GM21737 (cell line): Measurements from ENCODE around the gene PRDM15.
A peak's percentile ranks its signal among the peaks of the same experiment; 100 is the strongest.

ENCODE experiments used
- ATAC-seq: cut with Tn5 transposase; IDR thresholded peaks from one replicate; pipeline ENCODE4 v1.9.1; 2021; ENCODE audit warnings: mild to moderate bottlenecking, moderate library complexity; ENCODE audit not compliant: unreplicated experiment

PRDM15 gene

DNA sequence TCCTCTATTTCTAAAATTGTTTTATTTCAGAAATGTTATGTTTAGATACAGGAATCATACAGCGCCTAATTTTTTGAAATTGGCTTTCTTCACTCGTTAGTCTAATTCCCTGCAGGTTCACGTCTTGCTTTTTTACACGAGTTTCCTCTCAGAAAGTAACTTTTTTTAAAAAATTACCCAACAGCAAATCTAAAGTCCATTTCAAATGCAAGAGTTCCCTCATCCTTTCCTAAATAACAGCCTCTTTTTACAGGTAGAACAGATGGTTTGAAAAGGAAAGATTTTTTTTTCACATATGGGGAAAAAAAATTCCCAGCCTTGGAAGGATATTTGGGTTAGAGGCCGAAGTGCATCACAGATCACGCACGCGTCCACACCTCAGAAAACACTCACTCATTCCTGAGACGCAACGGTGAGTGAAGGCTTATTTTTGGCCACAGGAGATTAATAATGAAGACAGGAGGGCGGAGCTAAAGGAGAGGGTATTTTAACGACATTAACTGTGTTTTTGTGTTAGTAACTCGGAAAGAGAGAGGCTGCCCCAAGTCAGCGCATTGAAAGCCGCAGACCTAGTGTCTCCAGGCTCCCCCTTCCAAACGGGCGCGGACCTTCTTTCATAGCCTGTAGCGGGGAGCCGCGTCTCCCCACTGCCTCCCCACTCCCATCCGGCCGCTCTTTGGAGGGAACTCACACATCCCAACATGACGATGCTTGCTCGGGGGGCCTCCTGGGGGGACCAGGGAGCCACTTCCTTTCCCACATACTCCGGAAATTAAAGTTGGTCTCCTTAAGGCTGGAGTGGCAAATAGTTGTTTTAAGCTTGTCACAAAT, 111.3 kb downstream of the PRDM15 start:
- no peak for ATAC-seq

DNA sequence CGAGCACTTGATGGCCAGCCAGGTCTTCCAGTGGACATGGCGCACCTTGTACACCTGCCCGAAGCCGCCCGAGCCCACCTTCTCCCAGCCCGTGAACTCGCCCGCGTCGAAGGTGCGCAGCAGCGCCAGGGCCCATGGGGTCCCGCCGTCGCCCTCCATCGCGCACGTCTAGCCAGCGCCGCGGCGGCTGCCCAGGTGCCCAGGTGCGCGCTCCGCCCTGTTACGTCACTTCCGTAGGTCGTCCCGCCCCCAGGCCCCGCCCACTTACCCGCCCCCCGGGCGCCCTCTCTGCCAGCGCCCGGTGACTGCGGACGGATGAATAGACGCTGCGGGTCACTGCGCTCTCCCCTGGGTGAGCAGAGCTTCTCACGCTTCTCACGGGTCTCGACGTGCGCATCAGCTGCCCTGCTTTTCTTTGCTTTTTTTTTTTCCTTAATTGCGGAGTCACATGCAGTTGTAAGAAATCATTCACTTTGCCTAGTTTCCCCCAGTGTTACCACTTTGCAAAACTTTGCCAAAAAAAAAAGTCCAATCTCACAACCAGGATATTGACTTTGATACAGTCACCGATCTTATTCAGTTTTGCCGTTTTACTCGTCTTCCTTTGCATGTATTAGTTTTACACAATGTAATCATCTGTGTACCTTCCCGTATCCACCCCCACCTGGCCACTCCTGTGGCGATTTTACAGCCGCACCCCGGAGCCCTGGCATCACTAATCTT, 112.1 kb downstream of the PRDM15 start, which contains the start of gene RIPK4:
Gene RIPK4, minus strand, starts transcription at position 170 of the 723 bp plus-strand sequence. Its CDS starts 11 bp downstream, at position 159.
- ATAC-seq: peak; percentile 46

DNA sequence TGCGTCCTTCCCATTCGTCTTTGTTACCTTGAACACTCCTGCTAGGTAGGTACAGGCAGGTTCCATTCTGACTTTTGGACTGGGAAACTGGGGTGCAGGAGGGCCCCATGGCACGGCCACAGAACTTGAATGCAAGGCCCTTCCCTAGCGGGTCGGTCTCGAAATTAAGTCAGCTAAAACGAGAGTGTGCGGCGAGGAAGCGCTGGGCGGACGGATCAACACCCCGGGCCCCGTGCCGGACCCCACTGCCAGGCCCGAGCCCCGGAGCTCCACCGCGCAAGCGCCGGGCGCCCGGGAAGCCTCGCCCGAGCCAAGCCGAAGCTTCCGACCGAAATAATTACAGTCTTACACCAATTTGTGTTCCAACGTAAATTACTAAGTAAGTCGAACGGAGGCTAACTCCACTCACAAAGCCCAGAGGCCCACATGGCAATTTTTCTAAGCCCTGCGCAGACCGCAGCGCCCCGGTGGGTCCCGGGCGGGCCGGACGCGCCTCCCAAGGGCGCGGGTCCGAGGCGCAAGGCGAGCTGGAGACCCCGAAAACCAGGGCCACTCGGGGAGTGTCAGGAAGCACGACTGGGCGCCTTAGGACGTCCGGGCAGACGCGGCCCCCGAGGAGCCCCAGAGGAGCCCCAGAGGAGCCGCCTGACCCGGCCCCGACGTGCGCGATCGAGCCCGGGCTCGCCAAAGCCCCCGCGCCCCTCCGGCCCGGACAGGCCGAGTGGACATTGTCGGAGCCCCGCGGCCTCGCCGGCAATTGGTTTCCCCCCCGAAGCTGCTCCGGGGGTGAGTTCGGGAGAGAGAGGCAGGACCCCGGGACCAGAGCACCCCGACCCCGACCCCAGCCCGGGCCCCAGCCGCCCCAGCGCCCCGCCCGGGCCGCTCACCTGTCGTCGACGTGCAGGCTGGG, 112.9 kb downstream of the PRDM15 start:
- ATAC-seq: no peak

DNA sequence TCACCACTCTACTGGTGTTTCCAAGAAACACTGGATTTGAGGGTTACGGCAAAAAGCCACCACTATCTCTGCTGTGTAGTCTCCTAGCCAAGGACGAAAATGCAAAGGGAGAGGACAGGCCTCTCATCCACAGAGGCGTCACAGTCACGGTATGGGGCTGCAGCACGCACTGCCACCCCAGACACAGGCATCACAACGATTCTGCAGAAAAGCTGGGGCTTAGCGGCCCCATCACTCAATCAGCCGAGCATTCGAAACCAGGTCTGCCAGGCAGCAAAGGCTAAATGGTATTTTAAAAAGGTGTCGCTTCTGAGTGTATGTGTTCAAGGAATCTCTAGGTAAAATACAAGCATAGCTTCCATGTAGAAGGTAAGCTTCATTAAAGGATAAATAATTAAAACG, 113.7 kb downstream of the PRDM15 start:
- ATAC-seq: no peak

DNA sequence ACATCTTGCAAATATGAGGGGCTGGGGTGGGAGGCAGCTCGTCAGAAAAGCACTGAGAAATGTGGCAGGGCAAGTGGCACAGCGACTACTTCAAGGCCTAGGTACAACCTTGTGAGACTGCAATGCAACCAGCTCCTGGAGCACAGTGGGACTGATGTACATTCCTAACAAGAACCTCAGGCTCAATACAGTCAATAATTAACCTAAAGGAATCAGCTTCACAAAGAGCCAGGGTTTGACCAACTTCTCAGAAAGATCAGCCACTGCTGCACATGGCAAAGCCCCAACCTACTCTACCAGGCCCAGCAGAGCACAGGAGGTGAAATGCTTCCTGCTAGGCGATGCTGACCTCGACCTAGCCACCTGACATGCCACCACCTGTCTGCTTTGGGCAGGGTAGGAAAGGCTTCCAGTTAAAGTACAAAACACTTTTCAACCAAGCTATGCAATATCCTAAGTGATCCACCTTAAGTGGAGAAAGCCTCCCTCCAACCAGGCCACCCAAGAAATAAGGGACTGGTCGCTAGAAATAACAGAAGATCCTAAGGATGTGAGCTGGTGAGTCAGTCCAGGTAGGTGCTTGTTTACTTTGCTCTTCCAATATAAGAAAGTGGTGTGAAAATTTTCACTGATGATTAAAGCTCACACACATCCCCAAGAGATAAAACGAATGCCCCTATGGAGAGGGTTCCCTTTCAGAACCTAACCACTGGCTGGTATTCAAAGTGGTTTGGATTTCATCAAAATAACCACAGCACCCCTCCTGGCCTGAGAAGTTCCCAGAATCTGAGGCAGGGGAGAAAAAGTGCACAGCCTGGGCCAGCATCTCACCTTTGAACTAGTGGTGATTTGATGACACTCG, 114.4 kb downstream of the PRDM15 start:
- ATAC-seq: no peak

DNA sequence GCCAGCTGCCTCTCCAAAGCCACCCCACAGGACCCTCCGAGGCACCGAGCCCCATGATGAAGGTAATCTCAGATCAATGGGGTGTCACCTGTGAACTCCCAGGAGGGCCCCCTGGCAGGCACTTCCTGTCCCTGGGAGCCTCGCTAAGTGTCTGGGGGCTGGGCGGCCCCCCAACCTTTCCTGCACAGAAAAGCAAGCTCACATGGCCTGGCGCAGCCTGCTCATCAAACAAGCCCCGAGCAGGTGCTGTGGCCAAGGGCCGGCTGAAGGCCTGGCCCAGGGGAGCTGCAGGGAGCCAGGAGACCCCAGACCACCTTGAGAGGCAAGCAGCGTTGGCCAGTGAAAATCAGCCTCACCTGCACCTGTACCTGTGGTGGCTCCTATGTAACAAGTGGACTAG, 115.1 kb downstream of the PRDM15 start:
- ATAC-seq: no peak

DNA sequence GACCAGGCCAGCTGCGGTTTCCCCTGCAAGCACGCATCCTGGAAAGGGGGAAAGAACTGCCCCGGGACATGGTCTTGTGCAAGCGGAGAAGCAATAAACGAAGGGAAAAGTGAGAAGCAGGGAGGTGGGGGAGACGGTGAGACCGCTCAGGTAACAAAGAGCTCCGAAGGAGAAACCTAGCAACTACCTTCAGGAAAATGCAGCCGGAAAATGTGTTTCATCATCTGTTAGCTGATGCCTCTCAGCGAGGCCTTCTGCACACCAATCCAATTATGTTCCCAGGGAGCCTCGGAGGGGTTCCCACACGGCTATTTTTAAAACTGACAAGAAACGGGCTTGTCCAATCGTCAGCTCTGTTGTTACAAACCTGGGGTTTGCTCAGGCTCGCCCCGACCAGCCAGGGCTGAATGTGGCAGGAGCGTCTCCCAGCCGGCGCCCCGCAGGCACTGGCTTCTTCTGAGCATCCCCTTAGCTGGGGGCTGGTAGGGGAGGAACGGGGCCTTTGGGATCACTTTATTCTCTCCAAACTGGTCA, 115.7 kb downstream of the PRDM15 start:
- no peak for ATAC-seq

DNA sequence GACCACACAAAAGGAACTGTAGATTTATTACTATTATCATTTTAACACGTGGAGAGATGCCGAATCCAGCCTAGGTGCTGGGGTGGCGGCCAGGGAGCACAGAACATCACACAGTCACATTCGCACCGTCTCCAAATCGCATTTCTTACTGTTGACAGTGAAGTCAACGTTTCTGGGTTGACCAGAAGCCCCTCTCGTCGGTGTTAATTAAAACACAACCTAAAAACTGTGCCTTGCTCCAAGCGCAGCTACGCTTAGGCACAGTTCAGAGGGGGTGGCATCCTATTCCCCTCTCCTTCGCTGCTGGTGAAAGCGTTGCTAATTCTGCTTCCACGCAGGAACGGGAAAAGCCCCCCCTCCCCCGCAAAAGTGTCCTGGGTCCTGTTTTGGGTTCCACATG, 116.4 kb downstream of the PRDM15 start:
- ATAC-seq: no peak

DNA sequence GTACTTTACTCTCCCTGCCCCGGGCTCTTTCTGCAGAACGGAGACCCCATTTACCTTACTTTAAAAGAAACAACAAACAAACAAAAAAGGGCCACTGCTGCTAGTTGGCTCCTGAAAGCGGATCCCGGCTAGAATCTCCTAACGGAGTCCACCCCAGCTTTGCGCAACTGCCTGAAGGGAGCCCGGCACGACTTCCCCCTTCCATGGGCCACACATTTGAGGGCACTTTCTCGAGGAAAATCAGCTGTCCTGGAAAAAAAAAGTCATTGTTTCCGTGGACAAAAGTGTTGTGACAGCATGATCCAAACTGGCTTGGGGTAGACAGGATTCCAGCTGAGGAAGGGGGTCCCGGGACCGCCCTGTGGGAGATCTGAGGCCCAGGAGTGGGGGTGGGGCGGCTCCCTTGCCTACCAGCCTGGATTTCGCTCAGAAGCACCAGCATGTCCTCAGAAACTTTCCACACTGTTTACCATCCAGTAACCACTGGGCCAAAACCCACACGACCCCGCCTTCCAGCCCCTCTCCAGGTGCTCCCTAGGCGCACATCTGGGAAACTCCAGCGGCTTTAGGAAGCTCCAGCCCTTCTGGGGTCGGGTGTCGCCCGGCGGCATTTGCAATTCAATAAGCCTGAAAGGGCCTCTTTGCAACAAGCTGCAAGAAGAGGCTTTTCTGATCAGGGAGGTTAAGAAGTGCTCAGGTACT, 117.1 kb downstream of the PRDM15 start:
- ATAC-seq: no peak

DNA sequence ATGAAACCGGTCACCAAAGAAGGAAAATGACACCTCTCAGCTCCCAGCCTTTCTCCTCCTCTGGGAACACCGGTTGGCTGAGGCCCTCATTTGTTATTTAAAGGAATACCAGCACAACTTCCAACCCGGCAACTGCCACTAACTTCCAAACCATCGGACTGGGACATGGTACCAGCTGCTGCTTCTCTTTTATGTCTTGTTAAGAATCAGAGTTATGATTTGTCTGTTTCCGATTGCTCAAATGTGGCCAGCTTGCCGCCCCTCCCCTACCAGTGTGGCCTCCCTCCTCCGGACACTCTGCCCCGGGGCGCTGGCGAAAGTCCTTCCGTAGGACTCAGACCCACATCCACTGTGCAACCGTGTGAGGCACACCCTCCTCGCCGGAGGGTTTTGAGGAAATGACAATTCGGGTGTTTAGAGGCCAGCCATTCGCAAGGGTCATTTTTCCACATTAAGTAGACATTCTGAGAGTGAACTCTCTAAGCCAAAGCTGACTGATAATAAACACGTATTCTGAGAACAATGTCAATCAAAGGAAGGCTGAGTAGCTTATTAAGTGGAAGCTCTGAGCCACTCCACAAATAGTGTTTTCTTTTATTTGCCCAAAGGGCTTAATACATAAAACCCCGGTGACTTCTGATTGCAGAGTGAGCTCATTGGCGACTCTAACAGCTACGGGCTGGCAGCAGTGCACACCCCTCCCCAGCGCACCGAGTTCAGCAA, 117.8 kb downstream of the PRDM15 start:
- no peak for ATAC-seq

DNA sequence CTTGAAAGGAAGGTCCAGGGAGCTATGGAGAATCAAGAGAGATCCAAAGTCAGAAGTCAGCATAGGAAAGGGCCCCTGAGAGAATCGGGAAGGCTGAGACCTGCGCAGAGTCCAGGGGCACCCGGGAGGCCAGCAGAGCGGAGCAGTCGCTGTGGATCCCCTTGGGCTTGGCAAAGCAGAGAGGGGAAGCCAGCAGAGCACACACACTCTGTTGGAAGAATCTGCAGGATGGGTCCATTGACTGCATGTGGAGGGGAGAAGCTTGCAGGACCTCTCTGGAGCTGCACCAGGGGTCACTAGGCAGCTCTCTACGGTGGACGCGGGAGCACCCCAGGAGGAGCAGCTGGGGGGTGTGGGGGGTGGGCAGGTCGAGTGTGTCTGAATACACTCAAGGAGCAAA, 118.7 kb downstream of the PRDM15 start:
- ATAC-seq: no peak

DNA sequence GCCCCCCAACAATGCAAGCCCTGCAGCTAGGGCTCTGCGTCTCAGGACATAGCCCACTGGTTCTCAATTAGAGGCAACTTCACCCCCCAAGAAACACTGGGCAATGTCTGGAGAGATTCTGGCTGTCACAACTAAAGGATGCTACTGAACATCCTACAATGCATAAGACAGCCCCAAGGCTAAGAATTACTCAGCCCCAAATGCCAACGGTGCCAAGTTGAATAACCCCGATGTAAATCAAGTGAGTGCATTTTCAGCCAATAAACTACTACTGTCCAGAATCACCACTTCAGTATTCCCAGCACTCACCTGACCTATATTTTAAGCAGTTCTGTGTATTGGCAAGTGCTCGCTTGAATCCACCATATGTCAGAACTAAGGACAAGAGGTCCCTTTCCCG, 119.2 kb downstream of the PRDM15 start:
- ATAC-seq: no peak

DNA sequence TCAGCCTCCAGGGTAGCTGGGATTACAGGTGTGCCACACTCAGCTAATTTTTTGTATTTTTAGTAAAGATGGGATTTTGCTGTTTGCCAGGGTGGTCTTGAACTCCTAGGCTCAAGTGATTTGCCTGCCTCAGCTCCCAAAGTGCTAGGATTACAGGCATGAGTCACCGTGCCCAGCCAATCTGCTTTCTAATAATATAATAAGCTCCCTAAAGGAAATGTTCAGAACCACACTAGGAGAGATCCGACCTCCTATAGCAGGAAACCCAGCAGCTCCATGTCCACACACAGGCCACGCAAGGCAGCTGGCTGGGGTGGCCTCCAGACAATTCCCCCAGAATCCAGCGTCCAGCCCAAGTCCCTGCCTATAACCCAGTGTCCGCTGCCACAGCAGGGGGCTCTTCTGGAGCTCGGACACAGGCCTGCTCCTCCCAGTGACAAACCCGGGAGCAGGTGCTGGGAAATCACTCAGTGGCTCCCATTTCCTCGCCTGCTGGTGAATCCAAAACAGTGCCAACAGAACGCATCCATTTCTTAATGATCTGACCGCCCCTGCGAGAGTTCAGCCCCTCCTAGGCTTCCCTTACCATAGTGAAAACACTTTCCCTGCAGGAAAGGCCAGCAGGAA, 119.8 kb downstream of the PRDM15 start:
- ATAC-seq: no peak

DNA sequence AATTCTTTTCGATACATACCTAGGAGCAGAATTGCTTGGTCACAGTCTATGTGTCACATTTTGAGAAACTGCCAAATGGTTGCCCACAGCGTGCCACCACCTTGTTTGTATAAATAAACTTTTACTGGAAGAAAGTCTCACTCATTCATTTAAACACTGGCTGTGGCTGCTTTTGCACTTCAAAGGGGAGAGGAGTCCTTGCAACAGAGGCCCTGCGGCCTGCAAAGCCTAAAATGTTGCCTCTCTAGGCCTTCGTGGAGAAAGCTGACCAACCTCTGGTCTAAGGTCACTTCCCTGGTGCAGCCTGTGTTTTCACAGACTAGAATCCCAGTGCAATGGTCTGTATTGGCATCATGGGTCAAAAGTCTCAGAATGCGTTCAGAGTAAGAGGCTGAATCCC, 120.6 kb downstream of the PRDM15 start:
- ATAC-seq: no peak

DNA sequence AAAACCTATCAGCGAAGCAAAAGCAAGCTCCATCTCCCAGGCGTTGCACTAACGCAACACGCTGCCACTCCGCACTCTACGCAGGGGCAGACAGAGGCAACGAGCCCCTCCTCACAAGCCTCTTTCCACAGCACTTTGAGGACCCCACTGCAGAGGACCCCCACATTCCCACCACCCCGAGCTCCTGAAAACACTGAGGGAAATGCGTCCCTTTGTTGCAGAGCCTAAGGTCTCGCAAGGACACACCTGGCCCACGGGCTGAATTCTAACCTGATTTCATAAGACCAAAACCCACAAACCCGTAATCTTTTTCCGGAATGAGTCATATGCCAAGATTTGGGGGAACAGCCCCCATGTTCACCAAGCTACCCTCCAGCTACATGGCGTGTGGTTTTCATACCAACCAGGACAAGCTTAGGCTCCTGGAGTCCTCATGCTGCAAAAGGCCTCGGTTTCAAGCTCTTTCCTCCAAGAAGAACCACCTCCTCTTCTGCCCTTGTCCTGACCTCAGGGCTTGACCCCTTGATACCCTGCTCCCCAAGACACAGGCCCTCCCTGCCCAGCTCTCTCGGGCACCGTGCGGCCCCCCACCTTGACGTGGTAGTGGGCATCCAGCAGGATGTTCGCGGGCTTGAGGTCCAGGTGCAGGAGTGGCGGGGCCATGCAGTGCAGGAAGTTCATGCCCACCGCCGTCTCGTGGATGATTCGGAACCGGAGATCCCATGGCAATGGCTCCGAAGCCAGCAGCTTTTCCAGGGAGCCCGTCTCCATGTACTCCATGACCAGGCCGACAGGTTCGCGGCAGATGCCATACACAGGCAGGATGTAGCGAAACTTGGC, 123.0 kb downstream of the PRDM15 start:
- no peak for ATAC-seq

DNA sequence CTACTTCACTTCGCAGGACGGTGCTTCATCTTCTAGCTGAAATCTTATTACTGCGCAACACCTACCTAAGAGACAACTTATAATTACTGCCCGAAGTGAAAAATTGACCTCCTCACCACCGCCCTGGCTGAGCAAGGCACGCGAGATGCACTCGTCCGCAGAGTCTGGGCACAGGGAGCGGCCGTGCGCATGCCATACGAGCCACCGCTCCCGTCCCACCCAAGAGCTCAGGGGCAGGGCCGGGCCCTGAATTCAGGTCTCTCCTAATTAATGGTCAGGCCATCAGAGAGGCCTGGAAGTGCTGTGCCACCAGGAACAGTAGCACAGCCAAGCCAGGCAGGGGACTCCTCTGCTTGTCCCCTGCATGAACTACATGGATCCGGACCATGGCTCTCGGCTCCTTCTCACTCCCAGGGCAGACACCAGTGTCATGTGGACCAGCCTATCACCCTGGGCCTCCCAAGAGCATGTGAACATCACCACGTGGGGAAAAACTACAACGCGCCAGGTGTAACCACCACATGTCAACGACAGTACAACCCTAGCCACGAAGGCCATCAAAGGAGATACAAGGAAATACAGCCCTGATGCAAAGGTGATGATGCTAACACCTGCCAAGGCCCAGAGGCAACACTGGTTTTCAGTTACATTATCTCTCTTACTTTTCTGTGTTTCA, 123.7 kb downstream of the PRDM15 start:
- no peak for ATAC-seq

DNA sequence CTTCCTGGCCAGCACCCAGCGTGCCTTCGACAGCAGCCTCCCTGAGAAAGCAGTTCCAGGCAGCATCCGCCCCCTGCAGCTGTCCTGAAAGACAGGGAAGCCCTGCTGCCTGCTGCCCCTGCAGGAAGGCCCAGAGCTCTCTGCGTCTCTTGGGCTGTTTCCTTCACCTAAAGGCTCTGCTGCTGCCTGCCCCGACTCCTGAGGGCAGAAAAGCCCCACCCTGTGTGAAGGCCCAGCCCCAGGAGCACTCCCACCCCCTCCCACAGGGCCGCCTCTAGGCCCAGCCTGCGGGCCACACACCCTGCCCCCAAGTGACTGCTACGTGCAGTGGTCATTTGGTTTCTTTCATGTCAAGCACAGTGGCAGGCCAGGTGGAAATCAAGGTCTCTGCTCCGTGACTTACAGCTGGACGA, 124.7 kb downstream of the PRDM15 start:
- no peak for ATAC-seq
